A549 (cell line): ENCODE data around the gene FOXO3. TPM values are rescaled to one million over a fixed set of nuclear protein-coding genes. Genes with fewer than 3 reads are reported as not detected.
A peak's percentile ranks its signal among the peaks of the same experiment; 100 is the strongest.

Experiments
- ATAC-seq, 2 experiments: fragments of 200-7000 bp in 1 of 2; fragments of >200 bp in 1 of 2; cut with Nextera tagmentation in 1 of 2; cut with Tn5 transposase in 1 of 2; 3 replicates each; pipeline versions ENCODE4 v1.8.0 to v1.9.1; 2018 to 2020; ENCODE audit warnings: mild to moderate bottlenecking in 1 of 2, moderate library complexity in 1 of 2
- CTCF ChIA-PET: fragments of 300-600 bp; sonication (Branson Sonifier 250); formaldehyde crosslinking; extraction: SDS; loops from one replicate; lab custom pipeline; 2021; ENCODE audit warnings: antibody characterized with exemption, inconsistent platforms; lab: Yijun Ruan, JAX
- POLR2A ChIA-PET: fragments of 350-600 bp; formaldehyde crosslinking; extraction: SDS; loops from one replicate; lab custom pipeline; 2021; ENCODE audit warnings: antibody characterized with exemption, inconsistent platforms; lab: Yijun Ruan, JAX
- DNase-seq, 2 experiments: peaks; one replicate each; pipeline versions ENCODE4 v3.0.0 to v3.0.0-alpha.2; 2011 to 2016; ENCODE audit warnings: low read depth in 1 of 2, low spot score in 1 of 2
- FAIRE-seq: peaks from 2 replicates; lab custom pipeline; 2011; peaks lifted over from hg19 to GRCh38; lab: Jason Lieb, UNC
- H3K27ac ChIP-seq, 2 experiments: fragments of >200 bp; sonication (Bioruptor Twin); formaldehyde crosslinking; 3 replicates each; pipeline ENCODE4 v1.5.1; 2016 to 2017
- H3K4me1 ChIP-seq: fragments of >200 bp; sonication (Bioruptor Twin); formaldehyde crosslinking; 3 replicates; pipeline ENCODE4 v1.6.1; 2016
- H3K4me2 ChIP-seq: fragments of >200 bp; sonication (Bioruptor Twin); formaldehyde crosslinking; 3 replicates; pipeline ENCODE4 v1.6.1; 2016
- H3K4me3 ChIP-seq: fragments of >200 bp; sonication (Bioruptor Twin); formaldehyde crosslinking; 3 replicates; pipeline ENCODE4 v1.5.1; 2016
- H3K9me3 ChIP-seq: fragments of >200 bp; sonication (Bioruptor Twin); formaldehyde crosslinking; 3 replicates; pipeline ENCODE4 v1.6.1; 2016
- BHLHE40 ChIP-seq: IDR thresholded peaks from 2 replicates; pipeline ENCODE4 v1.6.1; 2012; ENCODE audit warnings: low read depth, low read length, inconsistent platforms
- CBX2 ChIP-seq: fragments of 200-600 bp; sonication (generic); IDR thresholded peaks from 2 replicates; pipeline ENCODE4 v1.6.1; 2016; ENCODE audit warnings: low read depth, mild to moderate bottlenecking, borderline replicate concordance
- CBX8 ChIP-seq: fragments of 200-600 bp; sonication (generic); IDR thresholded peaks from 2 replicates; pipeline ENCODE4 v1.6.1; 2016
- CHD2 ChIP-seq: fragments of 150-350 bp; IDR thresholded peaks from 2 replicates; pipeline ENCODE4 v1.6.1; 2014; ENCODE audit warnings: low read length; ENCODE audit not compliant: partially characterized antibody
- ESRRA ChIP-seq: fragments of 150-350 bp; IDR thresholded peaks from 2 replicates; pipeline ENCODE4 v1.6.1; 2014; ENCODE audit warnings: mild to moderate bottlenecking, low read length, borderline replicate concordance
- FOSL2 ChIP-seq, 2 experiments: fragments of 450-650 bp in 1 of 2; fragments of >200 bp in 1 of 2; sonication (Bioruptor Twin) in 1 of 2; formaldehyde crosslinking; IDR thresholded peaks; 2 replicates each; pipeline versions ENCODE4 v1.5.0 to v1.6.1; 2016 to 2020; ENCODE audit warnings: mild to moderate bottlenecking in 1 of 2, moderate library complexity in 1 of 2
- HEYL ChIP-seq: fragments of 250-450 bp; sonication (Bioruptor Pico); IDR thresholded peaks from 2 replicates; pipeline ENCODE4 v1.8.0; 2021; ENCODE audit warnings: mild to moderate bottlenecking, moderate library complexity
- HOXB13 ChIP-seq: fragments of 250-450 bp; sonication (Bioruptor Pico); IDR thresholded peaks from 2 replicates; pipeline ENCODE4 v1.5.0; 2020; ENCODE audit warnings: low read depth, mild to moderate bottlenecking, moderate library complexity
- HOXB5 ChIP-seq: fragments of 250-450 bp; sonication (Bioruptor Pico); IDR thresholded peaks from 2 replicates; pipeline ENCODE4 v1.5.0; 2020; ENCODE audit warnings: mild to moderate bottlenecking, moderate library complexity
- JUN ChIP-seq, 2 experiments: fragments of >200 bp; sonication (Bioruptor Twin); formaldehyde crosslinking; IDR thresholded peaks; 2 replicates in 1 of 2; 3 replicates in 1 of 2; pipeline ENCODE4 v1.6.1; 2016 to 2017
- JUNB ChIP-seq: fragments of >200 bp; sonication (Bioruptor Twin); formaldehyde crosslinking; IDR thresholded peaks from 2 replicates; pipeline ENCODE4 v1.6.1; 2016
- MAFK ChIP-seq: fragments of 450-650 bp; IDR thresholded peaks from 2 replicates; pipeline ENCODE4 v1.6.1; 2014; ENCODE audit not compliant: partially characterized antibody
- NPAS2 ChIP-seq: fragments of 250-450 bp; sonication (Bioruptor Pico); IDR thresholded peaks from 2 replicates; pipeline ENCODE4 v1.8.0; 2022; ENCODE audit warnings: mild to moderate bottlenecking, moderate library complexity, borderline replicate concordance
- PHF8 ChIP-seq: fragments of 200-600 bp; sonication (generic); IDR thresholded peaks from 2 replicates; pipeline ENCODE4 v1.6.1; 2016; ENCODE audit warnings: low read depth, mild to moderate bottlenecking, antibody characterized with exemption, moderate library complexity, borderline replicate concordance
- RFX5 ChIP-seq: fragments of 450-650 bp; IDR thresholded peaks from 2 replicates; pipeline ENCODE4 v1.7.1; 2014; ENCODE audit warnings: antibody characterized with exemption, mild to moderate bottlenecking, moderate library complexity
- SMC3 ChIP-seq: fragments of >200 bp; sonication (Bioruptor Twin); formaldehyde crosslinking; IDR thresholded peaks from 3 replicates; pipeline ENCODE4 v1.6.1; 2018; ENCODE audit warnings: inconsistent platforms
- TP53 ChIP-seq: fragments of 250-450 bp; sonication (Bioruptor Pico); IDR thresholded peaks from 2 replicates; pipeline ENCODE4 v1.5.0; 2021; ENCODE audit warnings: mild to moderate bottlenecking, moderate library complexity
- ZC3H11A ChIP-seq: fragments of 450-650 bp; IDR thresholded peaks from 2 replicates; pipeline ENCODE4 v1.6.1; 2014; ENCODE audit warnings: antibody characterized with exemption, mild to moderate bottlenecking
- ZNF302 ChIP-seq: fragments of 250-450 bp; sonication (Bioruptor Pico); IDR thresholded peaks from 2 replicates; pipeline ENCODE4 v1.9.0; 2021; ENCODE audit warnings: inconsistent platforms, mild to moderate bottlenecking, moderate library complexity
- ZSCAN20 ChIP-seq: fragments of 250-450 bp; sonication (Bioruptor Pico); IDR thresholded peaks from 2 replicates; pipeline ENCODE4 v1.8.0; 2022; ENCODE audit warnings: mild to moderate bottlenecking, moderate library complexity
- whole genome bisulfite sequencing: methylation state at CpG from one replicate; pipeline ENCODE4 v1.1.6; 2017; ENCODE audit errors: missing lambda C conversion rate; 5-methylcytosine and 5-hydroxymethylcytosine counted together
- polyA plus RNA-seq, 4 experiments: library from polyadenylated mRNA; depleted of rRNA in 3 of 4; stranded (reverse); fragments of >200 nt; fragmentation: RNase III in 1 of 4; extraction: RNeasy Plus Mini Kit Qiagen cat#74134 plus additional on column Dnase treatment in 1 of 4; gene quantifications; 2 replicates in 3 of 4; 3 replicates in 1 of 4; pipeline ENCODE4 v1.2.3, GENCODE V29; 2011 to 2017
- TF ChIP-seq, protein P1 (sequence below): fragments of 200-600 bp; sonication (generic); IDR thresholded peaks from 2 replicates; pipeline ENCODE4 v1.6.1; 2016; ENCODE audit warnings: antibody characterized with exemption, mild to moderate bottlenecking, moderate library complexity
- TF ChIP-seq, protein P2 (sequence below): fragments of 450-650 bp; IDR thresholded peaks from 2 replicates; pipeline ENCODE4 v1.6.1; 2014; ENCODE audit warnings: antibody characterized with exemption
- TF ChIP-seq, protein P3 (sequence below): IDR thresholded peaks from 2 replicates; pipeline ENCODE4 v1.6.1; 2012
- TF ChIP-seq, protein P4 (sequence below): fragments of 250-450 bp; sonication (Bioruptor Pico); IDR thresholded peaks from 2 replicates; pipeline ENCODE4 v1.5.0; 2020; ENCODE audit warnings: low read depth, mild to moderate bottlenecking, moderate library complexity

The FOXO3 gene
- polyA plus RNA-seq, 2 of the 4 experiments (the other 2 are of a cell fraction) = 4.6 to 7.5 TPM

DNA sequence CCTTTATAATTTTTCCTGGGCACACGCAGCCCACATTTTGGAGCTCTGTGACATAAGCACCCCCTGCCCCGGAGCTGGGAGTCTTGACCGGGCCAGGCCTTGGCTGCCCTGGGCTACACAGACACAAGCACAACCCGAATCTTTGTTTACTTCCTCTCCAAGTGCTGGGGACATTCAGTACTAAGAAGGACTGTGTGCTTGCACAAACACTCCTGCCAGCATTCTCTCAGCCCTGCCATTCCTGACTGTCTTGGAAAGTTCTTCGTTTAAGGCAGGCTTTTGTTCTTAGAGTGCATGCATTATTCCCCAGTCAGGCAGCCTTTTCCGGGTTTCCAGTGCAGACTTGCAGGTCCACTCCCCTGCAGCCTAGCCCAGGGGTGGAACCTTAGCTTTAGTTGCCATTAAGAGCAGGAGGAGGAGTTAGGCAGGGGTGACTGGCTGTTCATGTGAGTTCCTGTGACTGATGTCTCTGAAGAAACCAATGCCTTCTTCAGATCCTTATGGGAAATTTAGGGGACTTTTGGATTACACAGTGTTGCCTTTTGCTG lies 28.6 kb downstream of the FOXO3 start:
- CTCF ChIA-PET = interaction anchor here (1.1 kb wide), 1 partner anchor 196 kb away, joined by 3 read pairs; no protein-coding TSS in a partner anchor
- TF ChIP-seq, protein P1, sequence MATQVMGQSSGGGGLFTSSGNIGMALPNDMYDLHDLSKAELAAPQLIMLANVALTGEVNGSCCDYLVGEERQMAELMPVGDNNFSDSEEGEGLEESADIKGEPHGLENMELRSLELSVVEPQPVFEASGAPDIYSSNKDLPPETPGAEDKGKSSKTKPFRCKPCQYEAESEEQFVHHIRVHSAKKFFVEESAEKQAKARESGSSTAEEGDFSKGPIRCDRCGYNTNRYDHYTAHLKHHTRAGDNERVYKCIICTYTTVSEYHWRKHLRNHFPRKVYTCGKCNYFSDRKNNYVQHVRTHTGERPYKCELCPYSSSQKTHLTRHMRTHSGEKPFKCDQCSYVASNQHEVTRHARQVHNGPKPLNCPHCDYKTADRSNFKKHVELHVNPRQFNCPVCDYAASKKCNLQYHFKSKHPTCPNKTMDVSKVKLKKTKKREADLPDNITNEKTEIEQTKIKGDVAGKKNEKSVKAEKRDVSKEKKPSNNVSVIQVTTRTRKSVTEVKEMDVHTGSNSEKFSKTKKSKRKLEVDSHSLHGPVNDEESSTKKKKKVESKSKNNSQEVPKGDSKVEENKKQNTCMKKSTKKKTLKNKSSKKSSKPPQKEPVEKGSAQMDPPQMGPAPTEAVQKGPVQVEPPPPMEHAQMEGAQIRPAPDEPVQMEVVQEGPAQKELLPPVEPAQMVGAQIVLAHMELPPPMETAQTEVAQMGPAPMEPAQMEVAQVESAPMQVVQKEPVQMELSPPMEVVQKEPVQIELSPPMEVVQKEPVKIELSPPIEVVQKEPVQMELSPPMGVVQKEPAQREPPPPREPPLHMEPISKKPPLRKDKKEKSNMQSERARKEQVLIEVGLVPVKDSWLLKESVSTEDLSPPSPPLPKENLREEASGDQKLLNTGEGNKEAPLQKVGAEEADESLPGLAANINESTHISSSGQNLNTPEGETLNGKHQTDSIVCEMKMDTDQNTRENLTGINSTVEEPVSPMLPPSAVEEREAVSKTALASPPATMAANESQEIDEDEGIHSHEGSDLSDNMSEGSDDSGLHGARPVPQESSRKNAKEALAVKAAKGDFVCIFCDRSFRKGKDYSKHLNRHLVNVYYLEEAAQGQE = no peak
- TF ChIP-seq CBX8 (no peak), ESRRA (no peak), CBX2 (no peak), ZC3H11A (no peak), BHLHE40 (no peak), RFX5 (no peak), ZSCAN20 (no peak), TP53 (CRISPR knock-in tag) (no peak), SMC3 (no peak), FOSL2 (IDR thresholded peaks at IDR 0.05) (no peak), FOSL2 (CRISPR knock-in tag; IDR thresholded peaks at IDR 0.05) (no peak)
- TF ChIP-seq, protein P2, sequence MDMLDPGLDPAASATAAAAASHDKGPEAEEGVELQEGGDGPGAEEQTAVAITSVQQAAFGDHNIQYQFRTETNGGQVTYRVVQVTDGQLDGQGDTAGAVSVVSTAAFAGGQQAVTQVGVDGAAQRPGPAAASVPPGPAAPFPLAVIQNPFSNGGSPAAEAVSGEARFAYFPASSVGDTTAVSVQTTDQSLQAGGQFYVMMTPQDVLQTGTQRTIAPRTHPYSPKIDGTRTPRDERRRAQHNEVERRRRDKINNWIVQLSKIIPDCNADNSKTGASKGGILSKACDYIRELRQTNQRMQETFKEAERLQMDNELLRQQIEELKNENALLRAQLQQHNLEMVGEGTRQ = no peak
- TF ChIP-seq, protein P3, sequence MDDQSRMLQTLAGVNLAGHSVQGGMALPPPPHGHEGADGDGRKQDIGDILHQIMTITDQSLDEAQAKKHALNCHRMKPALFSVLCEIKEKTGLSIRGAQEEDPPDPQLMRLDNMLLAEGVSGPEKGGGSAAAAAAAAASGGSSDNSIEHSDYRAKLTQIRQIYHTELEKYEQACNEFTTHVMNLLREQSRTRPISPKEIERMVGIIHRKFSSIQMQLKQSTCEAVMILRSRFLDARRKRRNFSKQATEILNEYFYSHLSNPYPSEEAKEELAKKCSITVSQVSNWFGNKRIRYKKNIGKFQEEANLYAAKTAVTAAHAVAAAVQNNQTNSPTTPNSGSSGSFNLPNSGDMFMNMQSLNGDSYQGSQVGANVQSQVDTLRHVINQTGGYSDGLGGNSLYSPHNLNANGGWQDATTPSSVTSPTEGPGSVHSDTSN = no peak
- Histone ChIP-seq H3K4me3 (no peak overlapping the region), H3K27ac (peak overlapping the region; percentile 76; a peak in 5 of 6 replicates), H3K9me3 (no peaks in the 10 kb centered on the region), H3K4me1 (peaks cover 42% of the 10 kb centered on the region), H3K4me2 (peak overlapping the region; percentile 67)
- peak; percentile 21 to 71 for DNase-seq
- no peak for FAIRE-seq
- POLR2A ChIA-PET = interaction anchor here (2.0 kb wide), 1 partner anchor 29 kb away, joined by 8 read pairs; the partner anchor contains the start of gene FOXO3
- peak; percentile 76 to 94 for ATAC-seq
- 20% methylated on average over 6 of the region's 6 CpGs for WGBS

DNA sequence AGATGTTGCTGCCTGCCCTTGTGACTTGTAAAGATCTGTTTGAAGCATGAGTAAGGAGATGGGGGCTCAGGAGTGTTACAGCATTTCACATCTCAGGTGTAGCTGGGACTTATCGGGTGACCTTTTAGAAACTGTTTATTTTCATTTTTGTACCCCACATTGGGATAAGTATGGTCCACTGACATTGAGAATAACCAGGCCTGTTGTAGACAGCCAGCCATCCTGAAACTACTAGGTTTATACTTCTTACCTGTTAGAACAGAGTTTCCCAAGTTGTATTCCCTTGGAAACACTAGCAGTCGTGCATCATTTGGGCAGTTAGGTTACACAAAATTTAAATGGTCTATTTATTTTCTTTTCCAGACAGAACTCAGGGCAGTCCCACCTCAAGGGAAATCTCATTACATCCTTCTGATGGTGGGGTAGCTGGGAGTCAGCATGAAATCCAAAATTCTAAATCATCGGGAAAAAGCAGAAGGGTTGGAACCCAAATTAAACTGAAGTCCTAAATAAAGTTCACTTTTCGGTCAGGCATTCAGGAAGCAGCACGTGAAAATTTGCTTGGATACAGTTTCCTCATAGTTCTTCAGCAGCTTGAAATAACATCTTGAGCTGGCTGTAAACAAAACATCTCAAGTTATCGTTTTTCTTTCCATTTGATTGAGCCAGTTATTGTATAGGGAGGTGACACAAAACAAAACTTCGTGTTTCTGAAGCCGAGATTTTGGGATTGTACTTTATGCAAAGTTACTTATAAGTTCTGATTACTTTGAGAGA lies 30.5 kb downstream of the FOXO3 start:
- no peaks in the 10 kb centered on the region for H3K9me3 ChIP-seq
- POLR2A ChIA-PET = no interaction called here
- DNase-seq = no peak
- CTCF ChIA-PET = no interaction called here
- ATAC-seq = no peak
- H3K27ac ChIP-seq = peak overlapping the region in 1 of 2 experiments; percentile 76; a peak in 1 of 6 replicates
- peaks cover 45% of the 10 kb centered on the region for H3K4me1 ChIP-seq
- no peak for FAIRE-seq
- H3K4me2 ChIP-seq = no peak overlapping the region
- H3K4me3 ChIP-seq = no peak overlapping the region
- WGBS = 79% methylated on average over 8 of the region's 8 CpGs
- no peak for TF ChIP-seq ZNF302 (CRISPR knock-in tag)
- no peak for TF ChIP-seq CBX2
- TF ChIP-seq PHF8 = no peak
- TF ChIP-seq JUN (IDR thresholded peaks at IDR 0.05) = no peak
- TF ChIP-seq CHD2 = no peak
- TF ChIP-seq, protein P4, sequence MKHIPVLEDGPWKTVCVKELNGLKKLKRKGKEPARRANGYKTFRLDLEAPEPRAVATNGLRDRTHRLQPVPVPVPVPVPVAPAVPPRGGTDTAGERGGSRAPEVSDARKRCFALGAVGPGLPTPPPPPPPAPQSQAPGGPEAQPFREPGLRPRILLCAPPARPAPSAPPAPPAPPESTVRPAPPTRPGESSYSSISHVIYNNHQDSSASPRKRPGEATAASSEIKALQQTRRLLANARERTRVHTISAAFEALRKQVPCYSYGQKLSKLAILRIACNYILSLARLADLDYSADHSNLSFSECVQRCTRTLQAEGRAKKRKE (CRISPR knock-in tag) = no peak
- no peak for TF ChIP-seq ZC3H11A
- TF ChIP-seq, protein P1 = no peak
- no peak for TF ChIP-seq NPAS2 (CRISPR knock-in tag)
- no peak for TF ChIP-seq HOXB13
- TF ChIP-seq HOXB5 (CRISPR knock-in tag) = no peak
- no peak for TF ChIP-seq HEYL (CRISPR knock-in tag)
- TF ChIP-seq JUNB = no peak
- no peak for TF ChIP-seq MAFK
- TF ChIP-seq FOSL2 (IDR thresholded peaks at IDR 0.05) = no peak
- no peak for TF ChIP-seq FOSL2 (CRISPR knock-in tag; IDR thresholded peaks at IDR 0.05)
- TF ChIP-seq ESRRA = no peak
- no peak for TF ChIP-seq SMC3
